Left colon (tissue), 2 donors: ENCODE data around the gene PARD3. TPM values are rescaled to one million over a fixed set of nuclear protein-coding genes. Genes with fewer than 3 reads are reported as not detected.
"Not testable (repeated sequence)": the region's sequence is repeated elsewhere in the genome, so short reads cannot be mapped to it uniquely, and the experiment has no call there.

Experiments used
- ATAC-seq: fragments of 200-7000 bp; cut with Tn5 transposase; one replicate; pipeline ENCODE4 v1.9.1; 2020; ENCODE audit warnings: mild to moderate bottlenecking, moderate library complexity
- DNase-seq, 2 donors: peaks; one replicate each; pipeline ENCODE4 v3.0.0-alpha.2; 2020
- intact Hi-C, 2 donors: fragments of 100-400 bp; cut with DNase I in 1 of 2; cut with micrococcal nuclease in 1 of 2; formaldehyde crosslinking; loops; one replicate each; pipeline versions ENCODE4 v1.11.2 to v1.14.0; 2022; cut with DNase I, micrococcal nuclease
- total RNA-seq, 2 donors: library from RNA; stranded (reverse); fragmentation: NEBNext Ultra II Directional; extraction: Animal tissue kit (Norgen Biotek cat#: 25700); gene quantifications; one replicate each; pipeline ENCODE4 v1.2.1, GENCODE V29; 2021
- donor health status: DM: no; HTN: no; CAD: no.
- donor health status: DM: yes; HTN: yes; CAD: no.

PARD3 gene
- total RNA-seq, 2 donors from 2014 or later = 45.5 to 52.9 TPM

GRCh38 chr10:34710391-34710751 lies 104.7 kb downstream of the PARD3 start:
- ATAC-seq (no peak), DNase-seq (no peak)
- intact Hi-C loops = no loop called here

GRCh38 chr10:34709637-34710390 lies 105.3 kb downstream of the PARD3 start:
- no peak for DNase-seq
- intact Hi-C loops = no loop called here
- no peak for ATAC-seq

- intact Hi-C loops = no loop called here
- DNase-seq (no peak), ATAC-seq (no peak)
Measured at GRCh38 chr10:34707656-34708055, 107.4 kb downstream of the PARD3 start.

- ATAC-seq, intact Hi-C loops: not testable (repeated sequence)
Measured at GRCh38 chr10:34706992-34707391, 108.1 kb downstream of the PARD3 start.

GRCh38 chr10:34706147-34706546 lies 108.9 kb downstream of the PARD3 start:
- intact Hi-C loops = no loop called here
- ATAC-seq (no peak), DNase-seq (no peak)

More at GRCh38 chr10:34706992-34707391, 108.1 kb downstream of the PARD3 start:
- DNase-seq = not testable (repeated sequence)

GRCh38 chr10:34705563-34705962 lies 109.5 kb downstream of the PARD3 start:
- DNase-seq = no peak
- intact Hi-C loops = no loop called here
- no peak for ATAC-seq

- no peak for ATAC-seq
- intact Hi-C loops = no loop called here
- no peak for DNase-seq
Measured at GRCh38 chr10:34704526-34705184, 110.4 kb downstream of the PARD3 start.

GRCh38 chr10:34702982-34703381 lies 112.1 kb downstream of the PARD3 start:
- no peak for ATAC-seq
- intact Hi-C loops = no loop called here
- no peak for DNase-seq

- DNase-seq (no peak), ATAC-seq (no peak)
- intact Hi-C loops = no loop called here
Measured at GRCh38 chr10:34702093-34702937, 112.8 kb downstream of the PARD3 start.

- DNase-seq (no peak), ATAC-seq (no peak)
- intact Hi-C loops = no loop called here
Measured at GRCh38 chr10:34701194-34701593, 113.9 kb downstream of the PARD3 start.

- ATAC-seq, intact Hi-C loops, DNase-seq: not testable (repeated sequence)
Measured at GRCh38 chr10:34700752-34701151, 114.3 kb downstream of the PARD3 start.

- no peak for DNase-seq
- intact Hi-C loops = no loop called here
- ATAC-seq = peak; percentile 64
Measured at GRCh38 chr10:34699904-34700517, 115.1 kb downstream of the PARD3 start.

- ATAC-seq = no peak
- intact Hi-C loops = no loop called here
- DNase-seq = no peak
Measured at GRCh38 chr10:34698979-34699378, 116.1 kb downstream of the PARD3 start.

- intact Hi-C loops = no loop called here
- DNase-seq (no peak), ATAC-seq (no peak)
Measured at GRCh38 chr10:34698248-34698831, 116.8 kb downstream of the PARD3 start.

GRCh38 chr10:34697351-34698247 lies 117.5 kb downstream of the PARD3 start:
- ATAC-seq (no peak), DNase-seq (no peak)
- intact Hi-C loops = no loop called here

- DNase-seq (no peak), ATAC-seq (peak; percentile 77)
- intact Hi-C loops = no loop called here
Measured at GRCh38 chr10:34696423-34696822, 118.7 kb downstream of the PARD3 start.

GRCh38 chr10:34690383-34691049 lies 124.6 kb downstream of the PARD3 start:
- DNase-seq (no peak), ATAC-seq (peak; percentile 88)
- intact Hi-C loops = no loop called here
